GM21515 (cell line): Measurements from ENCODE around the gene PAPPA.

ENCODE experiments used
- ATAC-seq: cut with Tn5 transposase; IDR thresholded peaks from one replicate; pipeline ENCODE4 v1.9.1; 2021; ENCODE audit not compliant: unreplicated experiment

PAPPA gene

GRCh38 chr9:116372081-116372673 lies 218.6 kb downstream of the PAPPA start:
- ATAC-seq: no peak

DNA sequence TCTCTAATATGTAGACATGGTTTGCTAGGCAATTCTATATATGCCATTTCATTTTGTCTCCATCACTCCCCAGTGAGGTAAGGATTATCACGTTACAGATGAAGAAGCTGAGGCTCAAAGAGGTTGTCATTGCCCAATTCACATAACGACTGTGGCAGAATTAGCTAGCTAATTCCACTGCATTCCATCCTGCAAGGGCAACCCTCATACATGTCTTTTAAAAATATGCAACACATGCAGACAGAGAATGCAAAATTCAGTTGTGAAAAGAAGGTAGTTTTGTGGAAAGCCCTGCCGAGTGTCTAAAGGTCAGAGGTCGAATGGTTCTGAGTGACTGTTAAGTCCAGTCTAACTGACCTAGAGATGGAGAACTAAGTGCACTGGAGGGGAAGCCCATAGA lies 219.2 kb downstream of the PAPPA start:
- no peak for ATAC-seq

GRCh38 chr9:116377179-116377798 lies 223.7 kb downstream of the PAPPA start:
- ATAC-seq: no peak

GRCh38 chr9:116378873-116379272 lies 225.3 kb downstream of the PAPPA start:
- no peak for ATAC-seq

DNA sequence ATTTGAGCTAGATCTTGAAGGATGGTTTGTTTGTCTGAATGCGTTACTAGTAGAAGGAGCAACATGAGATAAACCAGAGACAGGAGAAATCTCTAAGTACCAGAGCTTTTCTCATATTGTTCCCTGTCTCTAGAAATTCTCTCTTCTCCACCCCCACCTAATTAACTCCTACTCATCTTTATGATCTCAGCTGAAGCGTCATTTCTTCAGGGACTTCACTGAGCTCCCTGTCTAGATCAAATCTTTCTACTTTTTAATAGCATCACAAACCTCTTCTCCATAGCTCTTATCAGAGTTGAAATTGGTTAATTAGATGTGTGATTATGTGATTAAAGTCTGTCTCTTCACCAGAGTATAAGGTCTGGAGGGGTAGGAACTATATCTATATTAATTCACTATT lies 226.2 kb downstream of the PAPPA start:
- ATAC-seq: no peak

DNA sequence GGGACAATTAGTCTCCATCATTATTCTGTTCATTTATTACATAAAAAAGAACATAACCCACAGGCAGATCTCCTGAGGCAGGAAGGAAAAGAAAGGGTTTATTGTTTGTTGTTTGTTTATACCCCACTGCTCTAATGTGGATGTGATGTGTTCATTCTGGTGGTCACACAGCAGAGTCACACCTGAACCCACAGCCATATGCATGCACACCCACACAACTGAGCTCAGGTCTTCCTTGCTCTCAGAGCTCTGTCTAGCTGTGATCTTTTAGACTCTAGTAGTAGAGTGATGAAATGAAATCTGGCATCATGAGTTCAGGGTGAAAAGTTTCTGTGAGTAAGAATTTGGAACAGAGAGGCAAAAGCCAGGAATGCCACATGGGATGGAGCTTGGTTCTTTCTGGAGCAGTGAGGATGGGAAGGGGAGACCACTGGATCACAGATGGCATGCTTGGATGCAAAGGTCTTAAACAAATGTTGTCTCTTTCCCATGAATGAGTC lies 227.0 kb downstream of the PAPPA start:
- ATAC-seq: no peak

DNA sequence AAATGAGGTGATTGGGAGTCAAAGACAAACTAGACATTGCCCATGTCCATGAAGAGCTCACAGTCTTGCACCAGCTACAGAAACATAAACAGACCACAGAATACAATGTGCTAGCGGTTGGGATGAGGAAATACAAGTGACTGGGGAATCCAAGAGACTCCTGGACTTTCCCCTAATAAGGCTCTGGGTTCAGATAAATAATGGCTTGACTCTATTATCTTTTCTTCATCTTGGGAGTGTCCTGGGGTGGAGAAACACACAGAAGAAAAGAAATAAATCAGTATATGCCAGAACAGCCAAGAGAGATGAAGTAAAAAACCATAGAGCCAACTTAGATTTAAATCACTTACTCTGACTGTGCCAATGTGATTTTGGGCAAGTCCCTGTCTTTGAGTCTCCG lies 227.8 kb downstream of the PAPPA start:
- no peak for ATAC-seq

DNA sequence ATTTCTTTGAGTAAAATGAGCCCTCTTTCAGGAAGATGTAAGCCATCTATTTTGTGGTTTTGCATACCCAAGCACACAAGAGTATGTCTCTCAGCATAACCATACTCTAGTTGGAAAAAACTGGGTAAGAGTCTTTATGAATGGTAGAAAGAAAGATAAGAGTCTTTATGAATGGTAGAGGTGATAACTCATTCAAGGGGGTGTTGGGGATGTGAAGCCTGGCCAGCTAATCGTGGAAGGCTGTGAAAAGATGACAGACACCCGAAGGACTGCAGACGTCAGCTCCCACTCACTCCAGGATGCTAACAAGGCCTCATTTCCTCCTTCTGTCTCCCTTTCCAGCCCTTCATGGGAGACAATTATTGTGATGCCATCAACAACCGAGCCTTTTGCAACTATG lies 228.5 kb downstream of the PAPPA start:
- no peak for ATAC-seq

GRCh38 chr9:116383133-116383532 lies 229.5 kb downstream of the PAPPA start:
- no peak for ATAC-seq

GRCh38 chr9:116383936-116384335 lies 230.3 kb downstream of the PAPPA start:
- no peak for ATAC-seq

DNA sequence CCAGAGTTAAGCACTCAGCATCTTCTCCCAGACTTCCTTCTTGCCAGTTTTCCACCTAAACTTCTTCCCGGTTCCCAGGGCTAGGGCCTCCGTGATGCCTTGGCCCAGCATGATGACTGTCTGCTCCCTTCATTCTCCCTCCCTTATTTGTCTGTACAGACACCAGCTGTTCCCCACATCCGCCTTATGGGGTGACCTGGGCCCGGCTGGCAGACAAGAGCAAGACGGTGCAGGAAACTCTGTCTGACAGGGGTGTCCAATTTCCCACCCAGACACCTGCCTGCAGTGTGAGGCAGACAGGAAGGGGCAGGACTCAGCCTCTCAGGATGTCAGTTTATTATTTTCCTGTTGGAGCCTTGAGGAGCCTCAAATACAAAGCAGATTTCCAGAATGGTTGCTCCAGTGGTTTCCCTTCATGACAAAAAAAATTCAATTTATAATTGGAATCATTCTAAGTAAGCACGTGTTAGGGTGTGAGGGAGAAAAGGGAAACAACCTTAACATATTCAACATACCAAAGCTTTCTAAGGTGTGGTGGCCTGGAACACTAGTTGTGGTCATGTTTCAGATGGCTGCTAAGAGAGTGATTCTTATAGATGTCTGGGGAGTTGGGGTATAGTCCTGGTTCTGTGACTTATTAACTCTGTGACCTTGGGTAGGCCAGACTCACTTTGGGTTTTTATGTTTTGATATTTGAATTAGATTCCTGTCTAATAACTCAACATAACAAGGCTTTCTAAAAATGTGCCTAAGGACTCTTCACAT lies 234.5 kb downstream of the PAPPA start:
- peak; percentile 35 for ATAC-seq

GRCh38 chr9:116389541-116390302 lies 236.1 kb downstream of the PAPPA start:
- no peak for ATAC-seq

- ATAC-seq: peak; percentile 76
Observed at GRCh38 chr9:116390303-116391228, 237.0 kb downstream of the PAPPA start.

- ATAC-seq: peak; percentile 10
Observed at GRCh38 chr9:116391306-116391900, 237.8 kb downstream of the PAPPA start.

DNA sequence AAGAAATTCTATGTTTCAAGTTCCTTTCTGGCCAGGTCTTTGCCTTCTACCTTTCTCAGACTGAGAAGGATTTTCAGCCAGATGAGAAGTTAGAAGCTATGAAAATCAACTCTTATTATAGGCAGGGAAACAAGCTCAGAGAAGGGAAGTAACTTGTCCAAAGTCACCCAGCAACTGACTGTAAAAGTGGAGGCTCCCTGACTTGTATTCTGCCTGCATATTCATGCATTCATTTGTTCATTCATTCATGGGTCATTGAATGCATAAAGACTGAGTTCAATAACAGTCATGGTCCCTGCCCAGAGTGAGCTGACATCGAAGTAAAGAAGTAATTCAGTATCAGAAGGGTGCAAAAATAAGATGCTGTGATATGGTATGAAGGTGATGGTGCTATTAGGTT lies 239.6 kb downstream of the PAPPA start:
- ATAC-seq: no peak

DNA sequence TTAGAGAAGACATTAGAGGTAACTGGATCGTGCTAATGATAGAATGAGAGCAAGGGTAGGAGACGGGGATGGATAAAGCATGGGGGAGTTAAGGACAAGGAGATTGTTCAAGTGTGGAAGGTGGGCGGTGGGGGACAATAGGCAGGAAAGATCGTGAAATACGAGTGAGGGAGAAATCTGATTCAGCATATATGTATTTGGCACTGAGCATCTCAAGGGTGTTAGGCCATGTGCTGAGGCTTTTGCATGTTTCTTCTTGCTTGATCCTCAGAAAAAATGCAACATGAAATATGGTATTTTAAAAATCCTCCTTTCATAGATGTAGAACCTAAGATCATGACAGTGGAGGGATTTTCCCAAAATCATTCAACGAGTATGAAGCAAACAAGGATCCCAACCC lies 240.5 kb downstream of the PAPPA start:
- no peak for ATAC-seq

DNA sequence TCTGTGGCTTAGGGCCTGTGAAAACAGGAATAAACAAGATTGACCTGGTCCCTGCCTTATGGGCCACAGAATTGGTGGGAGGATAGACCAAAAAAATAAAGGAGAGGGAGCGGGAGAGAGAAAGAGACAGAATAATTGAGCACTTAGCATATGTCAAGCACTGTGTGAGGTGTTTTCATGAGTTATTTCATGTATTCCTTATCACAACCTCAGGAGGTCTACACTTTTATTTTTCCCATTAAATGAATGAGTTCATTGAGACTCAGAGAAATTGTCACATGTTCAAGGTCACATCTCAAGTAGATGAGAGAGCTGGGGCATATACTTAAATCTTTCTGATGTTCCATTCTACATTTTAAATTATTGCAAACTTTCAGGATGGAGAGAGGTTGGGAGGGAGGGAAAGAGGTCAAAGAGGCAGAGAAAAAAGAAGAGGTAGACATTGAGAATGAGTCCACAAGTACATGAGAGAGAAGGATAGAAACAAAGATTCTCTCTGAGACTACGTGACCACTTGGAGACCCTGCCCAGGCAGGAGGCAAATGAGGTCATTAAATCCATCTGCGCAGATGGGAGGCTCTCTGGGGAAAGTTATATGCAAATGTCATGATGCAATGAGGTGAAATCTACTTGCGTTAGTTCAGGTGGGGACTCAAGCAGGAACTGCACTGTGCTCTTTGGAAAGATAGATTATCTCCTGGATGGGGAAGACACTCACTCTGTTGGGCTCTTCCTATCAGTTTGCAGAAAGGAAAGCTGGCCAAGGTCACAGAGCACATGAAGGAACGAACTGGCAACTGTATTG lies 241.5 kb downstream of the PAPPA start:
- no peak for ATAC-seq

- no peak for ATAC-seq
Observed at GRCh38 chr9:116395699-116396037, 242.1 kb downstream of the PAPPA start.

- no peak for ATAC-seq
Observed at GRCh38 chr9:116403171-116403570, 249.6 kb downstream of the PAPPA start.
